B cell (primary cell): ENCODE data around the gene MED12L. TPM values are rescaled to one million over a fixed set of nuclear protein-coding genes. Genes with fewer than 3 reads are reported as not detected.
A peak's percentile ranks its signal among the peaks of the same experiment; 100 is the strongest.

ENCODE experiments used
- ATAC-seq: fragments of 200-7000 bp; cut with Tn5 transposase; one replicate; pipeline ENCODE4 v1.10.0; 2021; ENCODE audit warnings: low read depth, mild to moderate bottlenecking, moderate number of reproducible peaks, moderate library complexity
- CTCF ChIA-PET: fragments of 350-600 bp; sonication (Branson Sonifier 250); formaldehyde crosslinking; loops from one replicate; lab custom pipeline; 2021; ENCODE audit warnings: antibody characterized with exemption, inconsistent platforms; lab: Charles Lee
- POLR2A ChIA-PET: fragments of 350-600 bp; sonication (Branson Sonifier 250); formaldehyde crosslinking; loops from one replicate; lab custom pipeline; 2021; ENCODE audit warnings: antibody characterized with exemption; lab: Charles Lee
- DNase-seq: peaks from one replicate; pipeline ENCODE4 v3.0.0; 2013
- H2AFZ ChIP-seq: 2 replicates; pipeline ENCODE4 v1.6.1; 2012; ENCODE audit warnings: mild to moderate bottlenecking, low read depth, low read length; ENCODE audit not compliant: insufficient read depth, poor library complexity, severe bottlenecking
- H3K27ac ChIP-seq, 2 donors: 1 replicate in 1 of 2; 2 replicates in 1 of 2; pipeline ENCODE4 v1.5.1; 2012 to 2013; ENCODE audit warnings: low read length in 2 of 2, mild to moderate bottlenecking in 2 of 2, moderate library complexity in 1 of 2
- H3K27me3 ChIP-seq, 4 experiments: fragments of 200-600 bp in 1 of 4; sonication (generic) in 1 of 4; replicated peaks in 1 of 4; 1 replicate in 2 of 4; 2 replicates in 2 of 4; pipeline versions ENCODE4 v1.6.1 to v1.7.0; 2013 to 2016; ENCODE audit warnings: low read length in 3 of 4, mild to moderate bottlenecking in 2 of 4, mixed read lengths in 1 of 4, moderate library complexity in 1 of 4; ENCODE audit not compliant: insufficient read depth in 4 of 4, control insufficient read depth in 3 of 4; ENCODE audit errors: control extremely low read depth in 1 of 4
- H3K36me3 ChIP-seq, 2 experiments: replicated peaks in 1 of 2; 1 replicate in 1 of 2; 2 replicates in 1 of 2; pipeline versions ENCODE4 v1.6.1 to v1.7.1; 2013; ENCODE audit warnings: low read length in 1 of 2; ENCODE audit not compliant: insufficient read depth in 2 of 2, control insufficient read depth in 1 of 2; ENCODE audit errors: control extremely low read depth in 1 of 2, extremely low read depth in 1 of 2
- H3K4me1 ChIP-seq, 2 donors: fragments of 200-600 bp in 1 of 2; sonication (generic) in 1 of 2; 1 replicate in 1 of 2; 2 replicates in 1 of 2; pipeline versions ENCODE4 v1.5.1 to v1.6.1; 2013 to 2017; ENCODE audit warnings: low read length in 2 of 2; ENCODE audit not compliant: control insufficient read depth in 2 of 2, insufficient read depth in 2 of 2
- H3K4me2 ChIP-seq: replicated peaks from 2 replicates; pipeline ENCODE3; 2012; ENCODE audit warnings: mild to moderate bottlenecking, low read depth, low read length; ENCODE audit not compliant: poor library complexity, severe bottlenecking
- H3K4me3 ChIP-seq, 5 experiments: fragments of 200-600 bp in 1 of 5; sonication (generic) in 1 of 5; 1 replicate in 3 of 5; 2 replicates in 2 of 5; pipeline versions ENCODE4 v1.5.1 to v1.7.0; 2011 to 2016; ENCODE audit warnings: low read length in 4 of 5, mild to moderate bottlenecking in 4 of 5, low read depth in 2 of 5, control low read depth in 1 of 5, moderate library complexity in 1 of 5; ENCODE audit not compliant: insufficient read depth in 1 of 5; ENCODE audit errors: control extremely low read depth in 1 of 5, extremely low read depth in 1 of 5
- H3K79me2 ChIP-seq: fragments of 200-600 bp; sonication (generic); one replicate; pipeline ENCODE4 v1.6.0; 2016; ENCODE audit warnings: low read length; ENCODE audit not compliant: control insufficient read depth, insufficient read depth
- H3K9ac ChIP-seq: fragments of 200-600 bp; sonication (generic); 2 replicates; pipeline ENCODE4 v1.6.1; 2017; ENCODE audit warnings: mild to moderate bottlenecking, low read length, moderate library complexity
- H3K9me3 ChIP-seq, 3 donors: one replicate each; pipeline versions ENCODE4 v1.6.1 to v1.7.1; 2013; ENCODE audit warnings: low read length in 2 of 3; ENCODE audit not compliant: control insufficient read depth in 2 of 3, insufficient read depth in 1 of 3; ENCODE audit errors: control extremely low read depth in 1 of 3
- H4K20me1 ChIP-seq: 2 replicates; pipeline ENCODE4 v1.6.0; 2012; ENCODE audit warnings: mild to moderate bottlenecking, low read length; ENCODE audit not compliant: insufficient read depth, control insufficient read depth, poor library complexity, severe bottlenecking
- H3K27ac Mint-ChIP-seq: one replicate; pipeline ENCODE4 v1.8.0; 2021; ENCODE audit warnings: mixed read lengths
- H3K27me3 Mint-ChIP-seq: one replicate; pipeline ENCODE4 v1.8.0; 2021; ENCODE audit warnings: mixed read lengths
- H3K4me1 Mint-ChIP-seq: one replicate; pipeline ENCODE4 v1.8.0; 2021; ENCODE audit warnings: mixed read lengths
- H3K4me3 Mint-ChIP-seq: one replicate; pipeline ENCODE4 v1.8.0; 2021; ENCODE audit warnings: mixed read lengths
- H3K9me3 Mint-ChIP-seq: one replicate; pipeline ENCODE4 v1.8.0; 2022; ENCODE audit warnings: mixed read lengths; ENCODE audit not compliant: insufficient read depth
- EZH2 ChIP-seq: IDR thresholded peaks from 2 replicates; pipeline ENCODE4 v1.6.1; 2012; ENCODE audit warnings: borderline replicate concordance, low read depth, mild to moderate bottlenecking, moderate library complexity, low read length; ENCODE audit not compliant: insufficient read depth, poor library complexity, severe bottlenecking
- WGBS: methylation state at CpG from one replicate; pipeline ENCODE4 v1.1.5; 2013; ENCODE audit warnings: missing lambda C conversion rate; ENCODE audit not compliant: insufficient coverage; 5-methylcytosine and 5-hydroxymethylcytosine counted together
- intact Hi-C: fragments of 100-400 bp; cut with micrococcal nuclease; formaldehyde crosslinking; loops from one replicate; pipeline ENCODE4 v1.10.0; 2022
- polyA plus RNA-seq: library from polyadenylated mRNA; depleted of rRNA; stranded (reverse); fragments of >200 nt; gene quantifications from 2 replicates; pipeline ENCODE4 v1.2.3, GENCODE V29; 2012
- total RNA-seq, 2 donors: library from RNA; stranded (reverse); fragments of 120-200 nt in 1 of 2; gene quantifications; 1 replicate in 1 of 2; 2 replicates in 1 of 2; pipeline versions ENCODE4 v1.2.3 to v1.2.4, GENCODE V29; 2013 to 2022
- TF ChIP-seq, protein P1 (sequence below): fragments of 200-600 bp; IDR thresholded peaks from one replicate; pipeline ENCODE4 v1.8.0; 2022; ENCODE audit warnings: antibody characterized with exemption, mild to moderate bottlenecking

Gene MED12L
- total and polyA plus RNA-seq, 2 donors (not counting 1 experiment from before 2014, with no cell fraction given) = 0.07 to 0.30 TPM

DNA sequence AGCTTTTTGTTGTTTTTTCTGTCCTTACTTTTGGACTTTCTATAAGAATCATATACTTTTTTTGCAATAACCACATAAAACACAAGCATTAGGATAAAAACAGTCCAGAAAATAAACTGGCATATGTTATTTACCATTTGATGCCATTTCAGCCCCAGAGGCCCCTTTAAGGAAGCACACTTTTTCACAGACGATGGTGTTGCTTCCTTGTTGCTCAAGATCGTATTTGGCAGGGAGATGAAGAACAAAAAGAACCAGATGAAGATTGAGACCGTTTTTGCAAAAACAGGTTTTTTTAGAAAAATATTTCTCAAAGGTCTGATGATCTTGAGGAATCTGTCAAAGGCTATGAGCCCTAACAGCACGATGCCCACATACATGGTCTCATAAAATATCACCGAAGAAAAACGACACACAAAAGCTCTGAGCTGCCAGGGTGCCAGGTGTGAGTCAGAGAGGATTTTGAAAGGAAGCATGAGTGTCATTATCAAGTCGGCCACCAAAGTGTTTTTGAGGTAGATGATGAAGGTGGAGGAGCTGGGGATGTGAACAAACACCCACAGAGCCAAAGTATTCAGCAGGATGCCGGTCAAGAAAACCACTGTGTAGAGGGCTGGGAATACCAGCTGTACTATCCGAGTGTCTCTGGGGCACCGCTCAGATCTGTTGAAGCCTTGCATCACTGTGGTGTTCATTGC is 243.0 kb downstream of the MED12L start:
- H3K9me3 Mint-ChIP-seq = no peaks in the 10 kb centered on the region
- H3K36me3 ChIP-seq = no peaks in the 10 kb centered on the region
- no peaks in the 10 kb centered on the region for H3K27me3 ChIP-seq
- ChIA-PET POLR2A (no interaction called here), CTCF (interaction anchor here (0.5 to 4.7 kb wide), 19 partner anchors 10 to 790 kb away, joined by 3 to 26 read pairs (median 4); partner anchors contain the start of gene P2RY12)
- peak; percentile 25 for DNase-seq
- H3K27me3 Mint-ChIP-seq = no peaks in the 10 kb centered on the region
- peak overlapping the region; percentile 73 for H2AFZ ChIP-seq
- H3K27ac Mint-ChIP-seq = peak overlapping the region; percentile 75
- 26% methylated on average over 4 of the region's 10 CpGs for WGBS
- peak overlapping the region; percentile 1 to 82 (median 9) for H3K4me3 ChIP-seq
- peak overlapping the region; percentile 41 for H3K9ac ChIP-seq
- peak; percentile 80 for ATAC-seq
- H3K4me2 ChIP-seq = peak overlapping the region; percentile 50
- H3K4me1 Mint-ChIP-seq = peaks cover 26% of the 10 kb centered on the region
- intact Hi-C loops = loop anchor here (2.0 to 5.0 kb wide), 3 partner anchors 24 to 54 kb away; partner anchors contain the start of gene P2RY14
- H3K27ac ChIP-seq = peak overlapping the region in 1 of 2 donors; percentile 9
- no peaks in the 10 kb centered on the region for H3K79me2 ChIP-seq
- H3K9me3 ChIP-seq = no peaks in the 10 kb centered on the region
- H4K20me1 ChIP-seq = no peaks in the 10 kb centered on the region
- no peak for TF ChIP-seq EZH2
- TF ChIP-seq, protein P1, sequence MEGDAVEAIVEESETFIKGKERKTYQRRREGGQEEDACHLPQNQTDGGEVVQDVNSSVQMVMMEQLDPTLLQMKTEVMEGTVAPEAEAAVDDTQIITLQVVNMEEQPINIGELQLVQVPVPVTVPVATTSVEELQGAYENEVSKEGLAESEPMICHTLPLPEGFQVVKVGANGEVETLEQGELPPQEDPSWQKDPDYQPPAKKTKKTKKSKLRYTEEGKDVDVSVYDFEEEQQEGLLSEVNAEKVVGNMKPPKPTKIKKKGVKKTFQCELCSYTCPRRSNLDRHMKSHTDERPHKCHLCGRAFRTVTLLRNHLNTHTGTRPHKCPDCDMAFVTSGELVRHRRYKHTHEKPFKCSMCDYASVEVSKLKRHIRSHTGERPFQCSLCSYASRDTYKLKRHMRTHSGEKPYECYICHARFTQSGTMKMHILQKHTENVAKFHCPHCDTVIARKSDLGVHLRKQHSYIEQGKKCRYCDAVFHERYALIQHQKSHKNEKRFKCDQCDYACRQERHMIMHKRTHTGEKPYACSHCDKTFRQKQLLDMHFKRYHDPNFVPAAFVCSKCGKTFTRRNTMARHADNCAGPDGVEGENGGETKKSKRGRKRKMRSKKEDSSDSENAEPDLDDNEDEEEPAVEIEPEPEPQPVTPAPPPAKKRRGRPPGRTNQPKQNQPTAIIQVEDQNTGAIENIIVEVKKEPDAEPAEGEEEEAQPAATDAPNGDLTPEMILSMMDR = no peak
- peaks cover 7 to 8% of the 10 kb centered on the region in 2 donors for H3K4me1 ChIP-seq
- H3K4me3 Mint-ChIP-seq = peak overlapping the region; percentile 86

DNA sequence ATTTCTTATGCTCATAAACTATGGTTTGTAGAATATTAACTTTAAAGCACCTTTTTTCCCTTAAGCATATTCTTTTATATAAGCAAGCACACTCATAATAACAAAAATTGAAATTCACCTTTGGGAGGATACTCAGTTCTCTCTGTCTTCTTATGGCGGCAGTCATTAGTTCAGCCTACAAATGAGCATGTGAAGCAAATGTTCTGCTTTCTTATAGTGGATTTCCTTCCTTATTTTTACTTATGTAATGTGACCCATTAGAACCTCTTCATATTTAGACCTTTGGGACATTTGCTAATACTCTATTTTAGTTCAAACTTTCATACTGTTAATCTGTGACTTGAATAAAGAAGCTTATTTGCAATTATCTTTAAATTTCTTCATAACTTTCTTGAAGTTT is 243.9 kb downstream of the MED12L start, which contains the start of gene P2RY13:
P2RY13 (minus strand) TSS at position 187 of the 400 bp plus-strand sequence; CDS start at position 166, 21 bp downstream.
- ChIA-PET CTCF (interaction anchor here (2.2 to 4.7 kb wide), 2 partner anchors 16 to 161 kb away, joined by 6 to 26 read pairs; no protein-coding TSS in a partner anchor), POLR2A (no interaction called here)
- TF ChIP-seq, protein P1 = no peak
- TF ChIP-seq EZH2 = no peak
- peak within 1 kb of the TSS; percentile 73 for H2AFZ ChIP-seq
- ATAC-seq (no peak), DNase-seq (no peak)
- H3K27ac Mint-ChIP-seq = peak within 1 kb of the TSS; percentile 75
- no peaks in the 10 kb centered on the region for H3K36me3 ChIP-seq
- H3K27me3 ChIP-seq = no peaks in the 10 kb centered on the region
- H3K27me3 Mint-ChIP-seq = no peaks in the 10 kb centered on the region
- peaks cover 7 to 8% of the 10 kb centered on the region in 2 donors for H3K4me1 ChIP-seq
- peak within 1 kb of the TSS; percentile 50 for H3K4me2 ChIP-seq
- H4K20me1 ChIP-seq = no peaks in the 10 kb centered on the region
- H3K9me3 Mint-ChIP-seq = no peaks in the 10 kb centered on the region
- WGBS = no CpG with 5 or more reads among the region's 1 CpG
- H3K4me3 Mint-ChIP-seq = peak within 1 kb of the TSS; percentile 86
- H3K4me3 ChIP-seq = peak within 1 kb of the TSS; percentile 1 to 82 (median 9)
- H3K27ac ChIP-seq = peak within 1 kb of the TSS in 1 of 2 donors; percentile 9
- H3K79me2 ChIP-seq = no peaks in the 10 kb centered on the region
- peaks cover 25% of the 10 kb centered on the region for H3K4me1 Mint-ChIP-seq
- intact Hi-C loops = loop anchor here (2.0 to 5.0 kb wide), 3 partner anchors 23 to 53 kb away; partner anchors contain the start of gene P2RY14
- peak within 1 kb of the TSS; percentile 41 for H3K9ac ChIP-seq
- no peaks in the 10 kb centered on the region for H3K9me3 ChIP-seq
